ENCODE measurements around the gene SLC13A2.

SLC13A2 gene

GRCh38 chr17:28508211-28508724 lies 34.8 kb downstream of the SLC13A2 start:
- no peak for DNase-seq (ENCODE audit: low read depth, low spot score)
- Histone ChIP-seq H3K9ac (ENCODE audit: insufficient read length, low read depth) (no peak overlapping the region), H3K4me3 (ENCODE audit: insufficient read length, low read depth) (no peak overlapping the region), H3K27me3 (ENCODE audit: insufficient read depth, insufficient read length) (no peaks in the 10 kb centered on the region), H3K4me1 (ENCODE audit: insufficient read depth, insufficient read length) (peaks cover 9% of the 10 kb centered on the region), H3K36me3 (ENCODE audit: insufficient read depth, insufficient read length, low read length) (no peaks in the 10 kb centered on the region), H3K9me3 (ENCODE audit: insufficient read depth, low read length) (no peaks in the 10 kb centered on the region)
- no peak for TF ChIP-seq SUZ12 (IDR thresholded peaks at IDR 0.05; ENCODE audit: extremely low read depth, insufficient read depth, insufficient read length)
- no peak for TF ChIP-seq YY1 (IDR thresholded peaks at IDR 0.05; ENCODE audit: insufficient read depth, insufficient read length)
- no peak for TF ChIP-seq ZNF274 (IDR thresholded peaks at IDR 0.05; ENCODE audit: low read depth, low read length)

- peaks cover 11% of the 10 kb centered on the region for H3K4me1 ChIP-seq (ENCODE audit: insufficient read depth, insufficient read length)
- no peak for TF ChIP-seq SUZ12 (IDR thresholded peaks at IDR 0.05; ENCODE audit: extremely low read depth, insufficient read depth, insufficient read length)
- TF ChIP-seq YY1 (IDR thresholded peaks at IDR 0.05; ENCODE audit: insufficient read depth, insufficient read length), result no peak
- TF ChIP-seq ZNF274 (IDR thresholded peaks at IDR 0.05; ENCODE audit: low read depth, low read length), result no peak
- DNase-seq (ENCODE audit: low read depth, low spot score), result no peak
- H3K4me3 ChIP-seq (ENCODE audit: insufficient read length, low read depth), result no peak overlapping the region
- no peaks in the 10 kb centered on the region for H3K36me3 ChIP-seq (ENCODE audit: insufficient read depth, insufficient read length, low read length)
- H3K9me3 ChIP-seq (ENCODE audit: insufficient read depth, low read length), result no peaks in the 10 kb centered on the region
- no peak overlapping the region for H3K9ac ChIP-seq (ENCODE audit: insufficient read length, low read depth)
- H3K27me3 ChIP-seq (ENCODE audit: insufficient read depth, insufficient read length), result no peaks in the 10 kb centered on the region
These were observed 36.3 kb downstream of the SLC13A2 start for GRCh38 chr17:28509789-28510188.

- Histone ChIP-seq H3K9me3 (ENCODE audit: insufficient read depth, low read length) (no peaks in the 10 kb centered on the region), H3K4me1 (ENCODE audit: insufficient read depth, insufficient read length) (peaks cover 11% of the 10 kb centered on the region), H3K27me3 (ENCODE audit: insufficient read depth, insufficient read length) (no peaks in the 10 kb centered on the region), H3K36me3 (ENCODE audit: insufficient read depth, insufficient read length, low read length) (no peaks in the 10 kb centered on the region), H3K4me3 (ENCODE audit: insufficient read length, low read depth) (no peak overlapping the region), H3K9ac (ENCODE audit: insufficient read length, low read depth) (no peak overlapping the region)
- TF ChIP-seq YY1 (IDR thresholded peaks at IDR 0.05; ENCODE audit: insufficient read depth, insufficient read length) (no peak), ZNF274 (IDR thresholded peaks at IDR 0.05; ENCODE audit: low read depth, low read length) (no peak), SUZ12 (IDR thresholded peaks at IDR 0.05; ENCODE audit: extremely low read depth, insufficient read depth, insufficient read length) (no peak)
- no peak for DNase-seq (ENCODE audit: low read depth, low spot score)
These were observed 38.5 kb downstream of the SLC13A2 start for GRCh38 chr17:28511858-28512461.

GRCh38 chr17:28513476-28513875 lies 40.0 kb downstream of the SLC13A2 start:
- no peaks in the 10 kb centered on the region for H3K36me3 ChIP-seq (ENCODE audit: insufficient read depth, insufficient read length, low read length)
- no peaks in the 10 kb centered on the region for H3K27me3 ChIP-seq (ENCODE audit: insufficient read depth, insufficient read length)
- H3K9ac ChIP-seq (ENCODE audit: insufficient read length, low read depth), result no peak overlapping the region
- no peaks in the 10 kb centered on the region for H3K9me3 ChIP-seq (ENCODE audit: insufficient read depth, low read length)
- DNase-seq (ENCODE audit: low read depth, low spot score), result no peak
- peaks cover 7% of the 10 kb centered on the region for H3K4me1 ChIP-seq (ENCODE audit: insufficient read depth, insufficient read length)
- no peak overlapping the region for H3K4me3 ChIP-seq (ENCODE audit: insufficient read length, low read depth)
- TF ChIP-seq ZNF274 (IDR thresholded peaks at IDR 0.05; ENCODE audit: low read depth, low read length) (no peak), SUZ12 (IDR thresholded peaks at IDR 0.05; ENCODE audit: extremely low read depth, insufficient read depth, insufficient read length) (no peak), YY1 (IDR thresholded peaks at IDR 0.05; ENCODE audit: insufficient read depth, insufficient read length) (no peak)

GRCh38 chr17:28514561-28515002 lies 41.1 kb downstream of the SLC13A2 start:
- DNase-seq (ENCODE audit: low read depth, low spot score), result no peak
- H3K27me3 ChIP-seq (ENCODE audit: insufficient read depth, insufficient read length), result no peaks in the 10 kb centered on the region

GRCh38 chr17:28515518-28515917 lies 42.1 kb downstream of the SLC13A2 start:
- TF ChIP-seq YY1 (IDR thresholded peaks at IDR 0.05; ENCODE audit: insufficient read depth, insufficient read length) (no peak), SUZ12 (IDR thresholded peaks at IDR 0.05; ENCODE audit: extremely low read depth, insufficient read depth, insufficient read length) (no peak), ZNF274 (IDR thresholded peaks at IDR 0.05; ENCODE audit: low read depth, low read length) (no peak)
- Histone ChIP-seq H3K4me3 (ENCODE audit: insufficient read length, low read depth) (no peak overlapping the region), H3K4me1 (ENCODE audit: insufficient read depth, insufficient read length) (peaks cover 2% of the 10 kb centered on the region), H3K27me3 (ENCODE audit: insufficient read depth, insufficient read length) (no peaks in the 10 kb centered on the region), H3K36me3 (ENCODE audit: insufficient read depth, insufficient read length, low read length) (no peaks in the 10 kb centered on the region), H3K9me3 (ENCODE audit: insufficient read depth, low read length) (no peaks in the 10 kb centered on the region), H3K9ac (ENCODE audit: insufficient read length, low read depth) (no peak overlapping the region)
- no peak for DNase-seq (ENCODE audit: low read depth, low spot score)

More at GRCh38 chr17:28514561-28515002, 41.1 kb downstream of the SLC13A2 start:
- no peak overlapping the region for H3K4me3 ChIP-seq (ENCODE audit: insufficient read length, low read depth)
- peaks cover 5% of the 10 kb centered on the region for H3K4me1 ChIP-seq (ENCODE audit: insufficient read depth, insufficient read length)
- no peaks in the 10 kb centered on the region for H3K36me3 ChIP-seq (ENCODE audit: insufficient read depth, insufficient read length, low read length)
- H3K9ac ChIP-seq (ENCODE audit: insufficient read length, low read depth), result no peak overlapping the region
- no peak for TF ChIP-seq SUZ12 (IDR thresholded peaks at IDR 0.05; ENCODE audit: extremely low read depth, insufficient read depth, insufficient read length)
- no peak for TF ChIP-seq YY1 (IDR thresholded peaks at IDR 0.05; ENCODE audit: insufficient read depth, insufficient read length)
- no peak for TF ChIP-seq ZNF274 (IDR thresholded peaks at IDR 0.05; ENCODE audit: low read depth, low read length)
- H3K9me3 ChIP-seq (ENCODE audit: insufficient read depth, low read length), result no peaks in the 10 kb centered on the region

GRCh38 chr17:28518132-28518531 lies 44.7 kb downstream of the SLC13A2 start:
- H3K9ac ChIP-seq (ENCODE audit: insufficient read length, low read depth), result no peak overlapping the region

More at GRCh38 chr17:28518132-28518531, 44.7 kb downstream of the SLC13A2 start:
- Histone ChIP-seq H3K36me3 (ENCODE audit: insufficient read depth, insufficient read length, low read length) (no peaks in the 10 kb centered on the region), H3K9me3 (ENCODE audit: insufficient read depth, low read length) (no peaks in the 10 kb centered on the region), H3K4me1 (ENCODE audit: insufficient read depth, insufficient read length) (peaks cover 8% of the 10 kb centered on the region), H3K27me3 (ENCODE audit: insufficient read depth, insufficient read length) (no peaks in the 10 kb centered on the region), H3K4me3 (ENCODE audit: insufficient read length, low read depth) (no peak overlapping the region)
- no peak for DNase-seq (ENCODE audit: low read depth, low spot score)
- TF ChIP-seq SUZ12 (IDR thresholded peaks at IDR 0.05; ENCODE audit: extremely low read depth, insufficient read depth, insufficient read length) (no peak), YY1 (IDR thresholded peaks at IDR 0.05; ENCODE audit: insufficient read depth, insufficient read length) (no peak), ZNF274 (IDR thresholded peaks at IDR 0.05; ENCODE audit: low read depth, low read length) (no peak)
